Progenitor cell of endocrine pancreas (in vitro differentiated cells): ENCODE results near the gene SHQ1. TPM values are rescaled to one million over a fixed set of nuclear protein-coding genes. Genes with fewer than 3 reads are reported as not detected.

Source experiments
- DNase-seq: peaks from one replicate; pipeline ENCODE4 v3.0.0; 2021; ENCODE audit warnings: low spot score; ENCODE audit not compliant: unreplicated experiment
- H3K27ac Mint-ChIP-seq: 2 replicates; pipeline ENCODE4 v1.8.0; 2021; ENCODE audit warnings: mild to moderate bottlenecking, moderate library complexity, mixed read lengths
- H3K27me3 Mint-ChIP-seq: 2 replicates; pipeline ENCODE4 v1.8.0; 2021; ENCODE audit warnings: mixed read lengths
- H3K36me3 Mint-ChIP-seq: 2 replicates; pipeline ENCODE4 v1.8.0; 2022; ENCODE audit warnings: mixed read lengths; ENCODE audit not compliant: insufficient read depth
- H3K4me1 Mint-ChIP-seq: 2 replicates; pipeline ENCODE4 v1.8.0; 2021; ENCODE audit warnings: low read depth, mixed read lengths
- H3K4me3 Mint-ChIP-seq: 2 replicates; pipeline ENCODE4 v1.8.0; 2021; ENCODE audit warnings: low read depth, mild to moderate bottlenecking, moderate library complexity, mixed read lengths
- H3K9me3 Mint-ChIP-seq: 2 replicates; pipeline ENCODE4 v1.8.0; 2021; ENCODE audit warnings: low read depth, mixed read lengths
- CTCF ChIP-seq: fragments of 200-600 bp; sonication (generic); IDR thresholded peaks from one replicate; pipeline ENCODE4 v1.5.0; 2021; ENCODE audit warnings: antibody characterized with exemption, mild to moderate bottlenecking; ENCODE audit not compliant: unreplicated experiment
- total RNA-seq: library from RNA; stranded (reverse); gene quantifications from 2 replicates; pipeline ENCODE4 v1.2.1, GENCODE V29; 2021

The SHQ1 gene
- total RNA-seq, 1 donor from 2014 or later, result 19.4 TPM

GRCh38 chr3:72802001-72802400, 46.2 kb downstream of the SHQ1 start:
- no peak for DNase-seq

GRCh38 chr3:72800869-72801268, 47.4 kb downstream of the SHQ1 start:
- Mint-ChIP-seq H3K36me3 (peaks cover 2% of the 10 kb centered on the region), H3K9me3 (no peaks in the 10 kb centered on the region), H3K4me3 (no peak overlapping the region), H3K27ac (no peak overlapping the region), H3K4me1 (peaks cover 2% of the 10 kb centered on the region), H3K27me3 (no peaks in the 10 kb centered on the region)
- DNase-seq, result no peak
- no peak for TF ChIP-seq CTCF

More at GRCh38 chr3:72802001-72802400, 46.2 kb downstream of the SHQ1 start:
- no peaks in the 10 kb centered on the region for H3K27me3 Mint-ChIP-seq
- no peak overlapping the region for H3K27ac Mint-ChIP-seq
- H3K4me3 Mint-ChIP-seq, result no peak overlapping the region
- H3K4me1 Mint-ChIP-seq, result peaks cover 12% of the 10 kb centered on the region
- H3K9me3 Mint-ChIP-seq, result no peaks in the 10 kb centered on the region
- H3K36me3 Mint-ChIP-seq, result peaks cover 2% of the 10 kb centered on the region
- TF ChIP-seq CTCF, result no peak

- H3K9me3 Mint-ChIP-seq, result no peaks in the 10 kb centered on the region
- no peak for DNase-seq
- no peak overlapping the region for H3K27ac Mint-ChIP-seq
- no peak for TF ChIP-seq CTCF
- peaks cover 2% of the 10 kb centered on the region for H3K4me1 Mint-ChIP-seq
- peaks cover 2% of the 10 kb centered on the region for H3K36me3 Mint-ChIP-seq
- no peaks in the 10 kb centered on the region for H3K27me3 Mint-ChIP-seq
- no peak overlapping the region for H3K4me3 Mint-ChIP-seq
These were observed 49.6 kb downstream of the SHQ1 start for GRCh38 chr3:72798552-72799195.

GRCh38 chr3:72797773-72798543, 50.3 kb downstream of the SHQ1 start:
- peaks cover 2% of the 10 kb centered on the region for H3K4me1 Mint-ChIP-seq
- peaks cover 2% of the 10 kb centered on the region for H3K36me3 Mint-ChIP-seq
- no peak overlapping the region for H3K27ac Mint-ChIP-seq
- H3K4me3 Mint-ChIP-seq, result no peak overlapping the region
- no peak for DNase-seq
- no peaks in the 10 kb centered on the region for H3K9me3 Mint-ChIP-seq
- no peak for TF ChIP-seq CTCF
- no peaks in the 10 kb centered on the region for H3K27me3 Mint-ChIP-seq

DNA sequence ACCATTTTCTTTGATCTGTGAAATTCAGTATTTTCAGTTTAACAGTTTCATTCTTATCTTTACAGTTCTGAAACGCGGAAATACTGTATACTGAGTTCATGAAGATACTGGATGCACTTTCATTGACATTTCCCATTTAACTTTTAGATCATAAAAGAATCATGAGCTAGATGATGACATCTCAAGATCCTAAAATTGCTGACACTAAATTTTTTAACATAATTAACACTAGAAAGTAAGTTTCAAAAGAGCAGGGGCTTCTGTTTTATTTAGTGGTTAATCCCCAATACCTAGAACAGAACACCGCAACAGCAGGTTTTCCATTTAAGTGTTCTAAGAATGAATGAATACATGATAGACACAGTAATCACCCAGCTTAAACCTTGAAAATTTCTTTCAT, 54.2 kb downstream of the SHQ1 start:
- H3K27me3 Mint-ChIP-seq, result no peaks in the 10 kb centered on the region
- DNase-seq, result no peak
- H3K4me3 Mint-ChIP-seq, result no peak overlapping the region
- no peak overlapping the region for H3K27ac Mint-ChIP-seq
- TF ChIP-seq CTCF, result no peak
- peaks cover 8% of the 10 kb centered on the region for H3K36me3 Mint-ChIP-seq
- no peaks in the 10 kb centered on the region for H3K4me1 Mint-ChIP-seq
- no peaks in the 10 kb centered on the region for H3K9me3 Mint-ChIP-seq
